ENCODE measurements around the gene EFCAB11. TPM values are rescaled to one million over a fixed set of nuclear protein-coding genes. Genes with fewer than 3 reads are reported as not detected.

Gene EFCAB11
- total RNA-seq, 1 experiment from 2014 or later = 18.1 TPM

DNA sequence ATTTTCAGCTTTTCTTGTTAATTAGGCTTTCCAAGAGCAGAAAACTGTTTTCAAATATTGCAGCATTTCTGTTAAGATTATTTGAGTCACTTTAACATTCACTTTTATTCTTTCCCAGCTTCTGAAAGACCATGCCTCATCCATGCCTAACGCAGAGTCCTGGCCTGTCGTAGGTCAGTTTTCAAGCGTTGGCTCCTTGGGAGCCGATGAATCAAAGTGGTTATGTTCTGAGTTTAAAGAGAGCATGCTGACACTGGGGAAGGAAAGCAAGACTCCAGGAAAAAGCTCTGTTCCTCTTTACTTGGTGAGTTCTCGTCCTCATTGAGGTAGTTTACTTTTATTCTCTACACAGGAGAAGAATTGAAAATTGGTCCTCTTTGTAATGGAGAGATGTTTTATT lies 34.3 kb upstream of the EFCAB11 start (continued):
- TF ChIP-seq MAX (IDR thresholded peaks at IDR 0.05) = no peak

GRCh38 chr14:89987161-89987475 lies 32.6 kb upstream of the EFCAB11 start:
- H3K9ac ChIP-seq (ENCODE audit: low read length) = no peak overlapping the region
- no peaks in the 10 kb centered on the region for H3K79me2 ChIP-seq (ENCODE audit: insufficient read depth, low read length)
- H3K4me2 ChIP-seq (ENCODE audit: low read length) = no peak overlapping the region
- no peak for TF ChIP-seq TCF7L2 (IDR thresholded peaks at IDR 0.05; ENCODE audit: borderline replicate concordance, extremely low read depth, insufficient read depth, insufficient read length)
- TF ChIP-seq, protein P1, sequence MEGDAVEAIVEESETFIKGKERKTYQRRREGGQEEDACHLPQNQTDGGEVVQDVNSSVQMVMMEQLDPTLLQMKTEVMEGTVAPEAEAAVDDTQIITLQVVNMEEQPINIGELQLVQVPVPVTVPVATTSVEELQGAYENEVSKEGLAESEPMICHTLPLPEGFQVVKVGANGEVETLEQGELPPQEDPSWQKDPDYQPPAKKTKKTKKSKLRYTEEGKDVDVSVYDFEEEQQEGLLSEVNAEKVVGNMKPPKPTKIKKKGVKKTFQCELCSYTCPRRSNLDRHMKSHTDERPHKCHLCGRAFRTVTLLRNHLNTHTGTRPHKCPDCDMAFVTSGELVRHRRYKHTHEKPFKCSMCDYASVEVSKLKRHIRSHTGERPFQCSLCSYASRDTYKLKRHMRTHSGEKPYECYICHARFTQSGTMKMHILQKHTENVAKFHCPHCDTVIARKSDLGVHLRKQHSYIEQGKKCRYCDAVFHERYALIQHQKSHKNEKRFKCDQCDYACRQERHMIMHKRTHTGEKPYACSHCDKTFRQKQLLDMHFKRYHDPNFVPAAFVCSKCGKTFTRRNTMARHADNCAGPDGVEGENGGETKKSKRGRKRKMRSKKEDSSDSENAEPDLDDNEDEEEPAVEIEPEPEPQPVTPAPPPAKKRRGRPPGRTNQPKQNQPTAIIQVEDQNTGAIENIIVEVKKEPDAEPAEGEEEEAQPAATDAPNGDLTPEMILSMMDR (IDR thresholded peaks at IDR 0.05 in 2 of 3, conservative IDR thresholded peaks at IDR 0.05 in 1 of 3; ENCODE audit: borderline replicate concordance in 1 of 3, insufficient read depth in 1 of 3, low read depth in 2 of 3, low read length in 2 of 3) = no peak
- TF ChIP-seq POLR2AphosphoS5 (IDR thresholded peaks at IDR 0.05; ENCODE audit: low read depth, low read length) = no peak
- H3K4me3 ChIP-seq (replicated peaks in 1 of 2; ENCODE audit: low read depth in 1 of 2, low read length in 2 of 2) = no peak overlapping the region
- H3K9me3 ChIP-seq (ENCODE audit: control insufficient read depth in 1 of 2, insufficient read depth in 1 of 2, low read depth in 1 of 2, low read length in 2 of 2) = no peaks in the 10 kb centered on the region
- H3K27me3 ChIP-seq (ENCODE audit: insufficient read depth, low read length) = no peaks in the 10 kb centered on the region
- DNase-seq (ENCODE audit: low read depth, low spot score) = no peak
- no peaks in the 10 kb centered on the region for H4K20me1 ChIP-seq (ENCODE audit: insufficient read depth)
- no peak overlapping the region for H2AFZ ChIP-seq (ENCODE audit: low read depth, low read length, poor library complexity, severe bottlenecking)
- H3K9me2 ChIP-seq (ENCODE audit: insufficient read depth) = no peaks in the 10 kb centered on the region
- RAD21 ChIA-PET (ENCODE audit: low non-redundant PET in 1 of 2, low total read pairs in 2 of 2, uncharacterized antibody in 2 of 2, unreplicated experiment in 2 of 2) = no interaction called here
- POLR2A ChIA-PET = no interaction called here
- peaks cover 0 to 31% of the 10 kb centered on the region in 2 experiments; a peak in 2 of 4 replicates for H3K36me3 ChIP-seq (ENCODE audit: control insufficient read depth in 1 of 2, insufficient read depth in 2 of 2, low read length in 2 of 2)
- ATAC-seq = no peak
- H3K27ac ChIP-seq (ENCODE audit: low read depth, low read length) = no peak overlapping the region
- no peaks in the 10 kb centered on the region for H3K4me1 ChIP-seq (ENCODE audit: control insufficient read depth in 1 of 2, insufficient read depth in 2 of 2, low read length in 2 of 2)
- BruUV-seq (replicated peaks) = no TSS peak
- intact Hi-C loops (cut with micrococcal nuclease) = no loop called here
- CTCF ChIA-PET = no interaction called here
